K562 (cell line): ENCODE data around the gene F11R. TPM values are rescaled to one million over a fixed set of nuclear protein-coding genes. Genes with fewer than 3 reads are reported as not detected.
A peak's percentile ranks its signal among the peaks of the same experiment; 100 is the strongest.

Source experiments
- ARHGAP35 ChIP-seq: fragments of 450-650 bp; IDR thresholded peaks from 2 replicates; pipeline ENCODE4 v1.6.1; 2018; ENCODE audit not compliant: partially characterized antibody
- BDP1 ChIP-seq: IDR thresholded peaks from 3 replicates; pipeline ENCODE4 v1.6.1; 2011; ENCODE audit not compliant: insufficient read length, insufficient read depth
- CCNT2 ChIP-seq: IDR thresholded peaks from 2 replicates; pipeline ENCODE4 v1.6.1; 2011; ENCODE audit warnings: borderline replicate concordance, low read depth, mild to moderate bottlenecking, moderate library complexity, mixed read lengths, low read length; ENCODE audit not compliant: insufficient read length; ENCODE audit errors: extremely low read depth
- COPS2 ChIP-seq: fragments of 450-650 bp; conservative IDR thresholded peaks from 2 replicates; pipeline ENCODE4 v1.6.1; 2016; ENCODE audit warnings: mild to moderate bottlenecking, moderate library complexity
- CREB1 ChIP-seq, 2 experiments: sonication (generic) in 1 of 2; formaldehyde crosslinking in 1 of 2; IDR thresholded peaks; 2 replicates each; pipeline versions ENCODE4 v1.6.1 to v1.8.0; 2012 to 2022; ENCODE audit warnings: inconsistent platforms in 1 of 2, mild to moderate bottlenecking in 1 of 2, missing genetic modification reagents in 1 of 2, moderate library complexity in 1 of 2
- CXXC5 ChIP-seq: fragments of 250-450 bp; sonication (Bioruptor Pico); IDR thresholded peaks from 2 replicates; pipeline ENCODE4 v1.8.0; 2022; ENCODE audit warnings: inconsistent platforms, mild to moderate bottlenecking, moderate library complexity
- DPF2 ChIP-seq: fragments of 450-650 bp; IDR thresholded peaks from 2 replicates; pipeline ENCODE4 v1.6.1; 2016
- MTA3 ChIP-seq: fragments of 450-650 bp; formaldehyde crosslinking; IDR thresholded peaks from 2 replicates; pipeline ENCODE4 v1.6.1; 2017; ENCODE audit warnings: mild to moderate bottlenecking, borderline replicate concordance
- POLR2AphosphoS5 ChIP-seq: IDR thresholded peaks from 2 replicates; pipeline ENCODE4 v1.6.1; 2011; ENCODE audit warnings: mild to moderate bottlenecking, low read depth, low read length, moderate library complexity; ENCODE audit not compliant: control insufficient read depth, insufficient read depth
- RB1 ChIP-seq: fragments of 450-650 bp; IDR thresholded peaks from 2 replicates; pipeline ENCODE4 v1.6.1; 2017; ENCODE audit warnings: low read depth, mild to moderate bottlenecking
- SLC30A9 ChIP-seq: fragments of 250-450 bp; sonication (Bioruptor Pico); IDR thresholded peaks from 2 replicates; pipeline ENCODE4 v1.8.0; 2022; ENCODE audit warnings: mild to moderate bottlenecking, moderate library complexity
- SREBF1 ChIP-seq: fragments of 150-350 bp; IDR thresholded peaks from 2 replicates; pipeline ENCODE4 v1.6.1; 2014; ENCODE audit warnings: antibody characterized with exemption, low read depth, low read length, borderline replicate concordance
- YY1 ChIP-seq, 3 experiments: IDR thresholded peaks; 2 replicates each; pipeline ENCODE4 v1.6.1; 2011; ENCODE audit warnings: low read length in 2 of 3, mild to moderate bottlenecking in 2 of 3, moderate library complexity in 2 of 3, borderline replicate concordance in 1 of 3, control low read depth in 1 of 3, low read depth in 1 of 3; ENCODE audit not compliant: insufficient read depth in 3 of 3, insufficient replicate concordance in 2 of 3, control insufficient read depth in 1 of 3, insufficient read length in 1 of 3; ENCODE audit errors: extremely low read depth in 1 of 3
- ZNF551 ChIP-seq: fragments of 250-450 bp; sonication (Bioruptor Pico); IDR thresholded peaks from 2 replicates; pipeline ENCODE4 v1.5.0; 2021; ENCODE audit warnings: mild to moderate bottlenecking, moderate library complexity
- polyA plus RNA-seq, 8 experiments: library from polyadenylated mRNA; depleted of rRNA in 4 of 8; stranded (reverse) in 5 of 8; unstranded in 3 of 8; fragments of >200 nt; fragmentation: Nextera tagmentation in 2 of 8; fragmentation: Illumina TruSeq in 1 of 8; extraction: Ambion mirVana in 2 of 8; extraction: Trizol in 1 of 8; gene quantifications; 2 replicates each; pipeline versions ENCODE4 v1.2.1 to v1.2.3, GENCODE V29; 2011 to 2014; ENCODE audit warnings: inconsistent platforms in 1 of 8, missing spikeins in 1 of 8
- total RNA-seq, 7 experiments: library from RNA; depleted of rRNA in 6 of 7; stranded (reverse); fragments of >200 nt in 6 of 7; fragmentation: Illumina TruSeq in 2 of 7; extraction: Trizol in 2 of 7; gene quantifications; 2 replicates each; pipeline versions ENCODE4 v1.2.1 to v1.2.3, GENCODE V29; 2011 to 2021; ENCODE audit warnings: low replicate concordance in 1 of 7
- TF ChIP-seq, protein P1 (sequence below): sonication (generic); formaldehyde crosslinking; IDR thresholded peaks from 2 replicates; pipeline ENCODE4 v1.8.0; 2022; ENCODE audit warnings: mild to moderate bottlenecking, missing genetic modification reagents
- TF ChIP-seq, protein P2 (sequence below), 2 experiments: fragments of 450-650 bp; IDR thresholded peaks; 2 replicates each; pipeline ENCODE4 v1.6.1; 2018; ENCODE audit warnings: mild to moderate bottlenecking in 2 of 2, low read depth in 1 of 2; ENCODE audit not compliant: partially characterized antibody in 2 of 2
- TF ChIP-seq, protein P3 (sequence below): sonication (generic); formaldehyde crosslinking; IDR thresholded peaks from 2 replicates; pipeline ENCODE4 v1.8.0; 2023; ENCODE audit warnings: mild to moderate bottlenecking, missing genetic modification reagents
- TF ChIP-seq, protein P4 (sequence below): fragments of 150-350 bp; conservative IDR thresholded peaks from 2 replicates; pipeline ENCODE4 v1.6.1; 2014; ENCODE audit warnings: low read length

F11R gene
- total and polyA plus RNA-seq, 9 of the 15 experiments (the other 6 are each of a cell fraction or from before 2014, with no cell fraction given): 27.4 to 187 (median 52.5) TPM

DNA sequence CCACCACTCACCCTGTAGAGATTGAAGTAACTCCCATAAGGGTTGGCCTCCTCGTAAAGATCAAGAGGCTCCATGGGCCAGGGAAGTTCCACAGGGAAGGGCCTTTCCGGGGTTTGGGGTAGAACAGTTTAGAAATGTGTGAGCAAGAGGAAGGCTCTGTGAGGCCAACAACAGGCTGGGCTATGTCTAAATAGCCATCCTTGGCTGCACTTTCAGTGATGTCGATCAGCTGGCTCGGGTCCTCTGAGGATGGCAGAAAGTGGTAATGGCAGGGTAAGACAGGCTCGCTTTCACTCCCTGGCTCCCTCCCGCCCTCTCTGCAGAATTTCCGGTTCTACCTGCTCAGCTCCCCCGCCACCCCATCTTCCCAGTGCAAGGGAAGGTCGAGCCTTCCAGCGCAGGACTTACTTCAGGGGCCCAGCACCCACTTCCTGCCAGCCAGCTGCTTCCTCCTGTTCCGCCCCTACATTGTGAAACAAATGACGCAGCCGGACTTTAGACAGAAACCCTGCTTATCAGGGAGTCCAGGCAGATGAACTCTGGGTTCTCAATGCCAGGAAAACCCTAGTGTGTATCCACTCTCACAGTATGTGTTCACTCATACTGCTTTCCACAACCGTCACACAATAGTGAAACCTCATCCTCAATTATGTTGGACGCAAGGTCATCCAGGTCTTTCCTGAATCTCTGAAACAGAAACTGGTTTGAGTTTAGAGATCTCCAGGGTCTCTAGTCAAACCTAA is 7.3 kb downstream of the F11R start (continued):
- peak; percentile 85 for TF ChIP-seq CREB1 (IDR thresholded peaks at IDR 0.05)
- TF ChIP-seq CREB1 (CRISPR knock-in tag; IDR thresholded peaks at IDR 0.05): peak; percentile 59
- TF ChIP-seq SLC30A9 (CRISPR knock-in tag): no peak
- TF ChIP-seq RB1: no peak
- TF ChIP-seq ZNF551 (CRISPR knock-in tag): no peak
- TF ChIP-seq DPF2: peak; percentile 96
- no peak for TF ChIP-seq BDP1
- no peak for TF ChIP-seq COPS2
- TF ChIP-seq, protein P1, sequence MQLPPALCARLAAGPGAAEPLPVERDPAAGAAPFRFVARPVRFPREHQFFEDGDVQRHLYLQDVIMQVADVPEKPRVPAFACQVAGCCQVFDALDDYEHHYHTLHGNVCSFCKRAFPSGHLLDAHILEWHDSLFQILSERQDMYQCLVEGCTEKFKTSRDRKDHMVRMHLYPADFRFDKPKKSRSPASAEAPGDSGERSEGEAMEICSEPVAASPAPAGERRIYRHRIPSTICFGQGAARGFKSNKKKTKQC: no peak
- TF ChIP-seq CXXC5 (CRISPR knock-in tag): peak; percentile 88
- TF ChIP-seq, protein P2, sequence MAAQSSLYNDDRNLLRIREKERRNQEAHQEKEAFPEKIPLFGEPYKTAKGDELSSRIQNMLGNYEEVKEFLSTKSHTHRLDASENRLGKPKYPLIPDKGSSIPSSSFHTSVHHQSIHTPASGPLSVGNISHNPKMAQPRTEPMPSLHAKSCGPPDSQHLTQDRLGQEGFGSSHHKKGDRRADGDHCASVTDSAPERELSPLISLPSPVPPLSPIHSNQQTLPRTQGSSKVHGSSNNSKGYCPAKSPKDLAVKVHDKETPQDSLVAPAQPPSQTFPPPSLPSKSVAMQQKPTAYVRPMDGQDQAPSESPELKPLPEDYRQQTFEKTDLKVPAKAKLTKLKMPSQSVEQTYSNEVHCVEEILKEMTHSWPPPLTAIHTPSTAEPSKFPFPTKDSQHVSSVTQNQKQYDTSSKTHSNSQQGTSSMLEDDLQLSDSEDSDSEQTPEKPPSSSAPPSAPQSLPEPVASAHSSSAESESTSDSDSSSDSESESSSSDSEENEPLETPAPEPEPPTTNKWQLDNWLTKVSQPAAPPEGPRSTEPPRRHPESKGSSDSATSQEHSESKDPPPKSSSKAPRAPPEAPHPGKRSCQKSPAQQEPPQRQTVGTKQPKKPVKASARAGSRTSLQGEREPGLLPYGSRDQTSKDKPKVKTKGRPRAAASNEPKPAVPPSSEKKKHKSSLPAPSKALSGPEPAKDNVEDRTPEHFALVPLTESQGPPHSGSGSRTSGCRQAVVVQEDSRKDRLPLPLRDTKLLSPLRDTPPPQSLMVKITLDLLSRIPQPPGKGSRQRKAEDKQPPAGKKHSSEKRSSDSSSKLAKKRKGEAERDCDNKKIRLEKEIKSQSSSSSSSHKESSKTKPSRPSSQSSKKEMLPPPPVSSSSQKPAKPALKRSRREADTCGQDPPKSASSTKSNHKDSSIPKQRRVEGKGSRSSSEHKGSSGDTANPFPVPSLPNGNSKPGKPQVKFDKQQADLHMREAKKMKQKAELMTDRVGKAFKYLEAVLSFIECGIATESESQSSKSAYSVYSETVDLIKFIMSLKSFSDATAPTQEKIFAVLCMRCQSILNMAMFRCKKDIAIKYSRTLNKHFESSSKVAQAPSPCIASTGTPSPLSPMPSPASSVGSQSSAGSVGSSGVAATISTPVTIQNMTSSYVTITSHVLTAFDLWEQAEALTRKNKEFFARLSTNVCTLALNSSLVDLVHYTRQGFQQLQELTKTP (IDR thresholded peaks at IDR 0.05; ENCODE audit: low read depth in 1 of 2, partially characterized antibody in 2 of 2): peak in 1 of 2 experiments; percentile 16
- no peak for TF ChIP-seq ARHGAP35
- peak in 2 of 3 experiments; percentile 70 to 75 for TF ChIP-seq YY1 (IDR thresholded peaks at IDR 0.05; ENCODE audit: borderline replicate concordance in 1 of 3, control insufficient read depth in 1 of 3, extremely low read depth in 1 of 3, insufficient read depth in 3 of 3, insufficient read length in 1 of 3, insufficient replicate concordance in 2 of 3, low read depth in 1 of 3, low read length in 2 of 3)
- TF ChIP-seq CCNT2: peak; percentile 36
- TF ChIP-seq SREBF1: no peak
- TF ChIP-seq, protein P3, sequence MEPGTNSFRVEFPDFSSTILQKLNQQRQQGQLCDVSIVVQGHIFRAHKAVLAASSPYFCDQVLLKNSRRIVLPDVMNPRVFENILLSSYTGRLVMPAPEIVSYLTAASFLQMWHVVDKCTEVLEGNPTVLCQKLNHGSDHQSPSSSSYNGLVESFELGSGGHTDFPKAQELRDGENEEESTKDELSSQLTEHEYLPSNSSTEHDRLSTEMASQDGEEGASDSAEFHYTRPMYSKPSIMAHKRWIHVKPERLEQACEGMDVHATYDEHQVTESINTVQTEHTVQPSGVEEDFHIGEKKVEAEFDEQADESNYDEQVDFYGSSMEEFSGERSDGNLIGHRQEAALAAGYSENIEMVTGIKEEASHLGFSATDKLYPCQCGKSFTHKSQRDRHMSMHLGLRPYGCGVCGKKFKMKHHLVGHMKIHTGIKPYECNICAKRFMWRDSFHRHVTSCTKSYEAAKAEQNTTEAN (CRISPR knock-in tag): no peak
- TF ChIP-seq, protein P4, sequence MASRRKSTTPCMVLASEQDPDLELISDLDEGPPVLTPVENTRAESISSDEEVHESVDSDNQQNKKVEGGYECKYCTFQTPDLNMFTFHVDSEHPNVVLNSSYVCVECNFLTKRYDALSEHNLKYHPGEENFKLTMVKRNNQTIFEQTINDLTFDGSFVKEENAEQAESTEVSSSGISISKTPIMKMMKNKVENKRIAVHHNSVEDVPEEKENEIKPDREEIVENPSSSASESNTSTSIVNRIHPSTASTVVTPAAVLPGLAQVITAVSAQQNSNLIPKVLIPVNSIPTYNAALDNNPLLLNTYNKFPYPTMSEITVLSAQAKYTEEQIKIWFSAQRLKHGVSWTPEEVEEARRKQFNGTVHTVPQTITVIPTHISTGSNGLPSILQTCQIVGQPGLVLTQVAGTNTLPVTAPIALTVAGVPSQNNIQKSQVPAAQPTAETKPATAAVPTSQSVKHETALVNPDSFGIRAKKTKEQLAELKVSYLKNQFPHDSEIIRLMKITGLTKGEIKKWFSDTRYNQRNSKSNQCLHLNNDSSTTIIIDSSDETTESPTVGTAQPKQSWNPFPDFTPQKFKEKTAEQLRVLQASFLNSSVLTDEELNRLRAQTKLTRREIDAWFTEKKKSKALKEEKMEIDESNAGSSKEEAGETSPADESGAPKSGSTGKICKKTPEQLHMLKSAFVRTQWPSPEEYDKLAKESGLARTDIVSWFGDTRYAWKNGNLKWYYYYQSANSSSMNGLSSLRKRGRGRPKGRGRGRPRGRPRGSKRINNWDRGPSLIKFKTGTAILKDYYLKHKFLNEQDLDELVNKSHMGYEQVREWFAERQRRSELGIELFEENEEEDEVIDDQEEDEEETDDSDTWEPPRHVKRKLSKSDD: no peak
- TF ChIP-seq POLR2AphosphoS5: peak; percentile 95
- peak; percentile 89 for TF ChIP-seq MTA3
